Neural cell (in vitro differentiated cells): ENCODE data around the gene KRT14. TPM values are rescaled to one million over a fixed set of nuclear protein-coding genes. Genes with fewer than 3 reads are reported as not detected.

Experiments
- H2AFZ ChIP-seq: fragments of 200-600, 300-800 bp; sonication (generic), shearing (Covaris generic); 2 replicates; pipeline ENCODE4 v1.6.0; 2014; ENCODE audit warnings: low read depth, mild to moderate bottlenecking, antibody characterized with exemption, low read length, moderate library complexity
- H3F3A ChIP-seq: fragments of 200-600 bp; shearing (Covaris generic); 2 replicates; pipeline ENCODE4 v1.6.1; 2016; ENCODE audit warnings: mild to moderate bottlenecking, moderate library complexity, mixed read lengths, antibody characterized with exemption, low read length; ENCODE audit not compliant: insufficient read depth, poor library complexity, severe bottlenecking
- H3K27ac ChIP-seq: fragments of 200-600, 300-800 bp; sonication (generic), shearing (Covaris generic); 2 replicates; pipeline ENCODE4 v1.5.1; 2014; ENCODE audit warnings: mild to moderate bottlenecking, low read length, moderate library complexity
- H3K27me3 ChIP-seq: fragments of 300-800, 200-600 bp; sonication (generic), shearing (Covaris generic); 2 replicates; pipeline ENCODE4 v1.6.0; 2014; ENCODE audit warnings: mild to moderate bottlenecking, low read depth, low read length, moderate library complexity; ENCODE audit not compliant: insufficient read depth
- H3K36me3 ChIP-seq: fragments of 300-800, 200-600 bp; sonication (generic), shearing (Covaris generic); 2 replicates; pipeline ENCODE4 v1.5.1; 2014; ENCODE audit warnings: mild to moderate bottlenecking, antibody characterized with exemption, low read length, moderate library complexity; ENCODE audit not compliant: insufficient read depth
- H3K4me2 ChIP-seq: fragments of 300-800, 200-600 bp; sonication (generic), shearing (Covaris generic); 2 replicates; pipeline ENCODE4 v1.6.0; 2014; ENCODE audit warnings: mild to moderate bottlenecking, low read length
- H3K4me3 ChIP-seq: fragments of 300-800, 200-600 bp; sonication (generic), shearing (Covaris generic); 2 replicates; pipeline ENCODE4 v1.5.1; 2014; ENCODE audit warnings: mild to moderate bottlenecking, low read length, moderate library complexity
- H3K79me2 ChIP-seq: fragments of 200-600 bp; shearing (Covaris generic); replicated peaks from 2 replicates; pipeline ENCODE4 v1.6.0; 2014; ENCODE audit warnings: mild to moderate bottlenecking, low read length, moderate library complexity; ENCODE audit not compliant: insufficient read depth
- H3K9ac ChIP-seq: fragments of 300-800, 200-600 bp; sonication (generic), shearing (Covaris generic); 2 replicates; pipeline ENCODE4 v1.6.1; 2016; ENCODE audit warnings: mild to moderate bottlenecking, low read length, mixed read lengths
- H3K9me2 ChIP-seq: fragments of 200-600 bp; shearing (Covaris generic); 2 replicates; pipeline ENCODE4 v1.6.1; 2016; ENCODE audit warnings: mild to moderate bottlenecking, low read length, mixed read lengths; ENCODE audit not compliant: insufficient read depth
- H3K9me3 ChIP-seq: fragments of 200-600, 300-800 bp; sonication (generic), shearing (Covaris generic); 2 replicates; pipeline ENCODE4 v1.6.1; 2016; ENCODE audit warnings: mild to moderate bottlenecking, mixed run types, low read length, moderate library complexity, mixed read lengths
- H4K20me1 ChIP-seq: fragments of 200-600 bp; shearing (Covaris generic); 2 replicates; pipeline ENCODE4 v1.6.1; 2016; ENCODE audit warnings: mild to moderate bottlenecking, mixed run types; ENCODE audit not compliant: insufficient read depth
- CTCF ChIP-seq: fragments of 450-650 bp; IDR thresholded peaks from 2 replicates; pipeline ENCODE4 v1.5.1; 2014; ENCODE audit warnings: antibody characterized with exemption, mild to moderate bottlenecking, moderate library complexity; ENCODE audit not compliant: poor library complexity, severe bottlenecking
- EP300 ChIP-seq: fragments of 450-650 bp; conservative IDR thresholded peaks from 2 replicates; pipeline ENCODE4 v1.6.1; 2014; ENCODE audit warnings: antibody characterized with exemption, mild to moderate bottlenecking, moderate library complexity; ENCODE audit not compliant: poor library complexity, severe bottlenecking
- EZH2 ChIP-seq: fragments of 200-600, 300-800 bp; shearing (Covaris generic), sonication (generic); IDR thresholded peaks from 2 replicates; pipeline ENCODE4 v1.6.1; 2014; ENCODE audit warnings: antibody characterized with exemption, low read length, borderline replicate concordance, mild to moderate bottlenecking; ENCODE audit not compliant: insufficient read depth, poor library complexity, severe bottlenecking
- MXI1 ChIP-seq: fragments of 450-650 bp; conservative IDR thresholded peaks from 2 replicates; pipeline ENCODE4 v1.6.1; 2014; ENCODE audit warnings: antibody characterized with exemption, mild to moderate bottlenecking; ENCODE audit not compliant: poor library complexity, severe bottlenecking
- POLR2AphosphoS5 ChIP-seq: IDR thresholded peaks from 2 replicates; pipeline ENCODE4 v1.6.1; 2012
- RAD21 ChIP-seq: fragments of 450-650 bp; conservative IDR thresholded peaks from 2 replicates; pipeline ENCODE4 v1.6.1; 2014; ENCODE audit warnings: antibody characterized with exemption, mild to moderate bottlenecking, moderate library complexity
- REST ChIP-seq: IDR thresholded peaks from 2 replicates; pipeline ENCODE4 v1.6.1; 2012; ENCODE audit warnings: borderline replicate concordance
- SMC3 ChIP-seq: fragments of 450-650 bp; conservative IDR thresholded peaks from 2 replicates; pipeline ENCODE4 v1.6.1; 2014; ENCODE audit warnings: antibody characterized with exemption, mild to moderate bottlenecking, moderate library complexity; ENCODE audit not compliant: poor library complexity
- TAF1 ChIP-seq: IDR thresholded peaks from 2 replicates; pipeline ENCODE4 v1.6.1; 2012; ENCODE audit warnings: low read depth
- polyA plus RNA-seq: library from polyadenylated mRNA; depleted of rRNA; stranded (reverse); fragments of >200 nt; gene quantifications from 2 replicates; pipeline ENCODE4 v1.2.3, GENCODE V29; 2014

KRT14 gene
- polyA plus RNA-seq, 1 donor from 2014 or later: not detected

- Histone ChIP-seq H3K79me2 (no peaks in the 10 kb centered on the region), H3K4me3 (no peak overlapping the region), H3K4me2 (no peak overlapping the region), H3K9me2 (no peaks in the 10 kb centered on the region), H2AFZ (no peak overlapping the region), H4K20me1 (no peaks in the 10 kb centered on the region), H3K36me3 (no peaks in the 10 kb centered on the region), H3F3A (no peaks in the 10 kb centered on the region), H3K9me3 (no peaks in the 10 kb centered on the region), H3K27ac (no peak overlapping the region), H3K27me3 (no peaks in the 10 kb centered on the region), H3K9ac (no peak overlapping the region)
- TF ChIP-seq MXI1: no peak
- TF ChIP-seq SMC3: no peak
- no peak for TF ChIP-seq TAF1
Observed at GRCh38 chr17:41552455-41552854, 34.2 kb downstream of the KRT14 start.

- Histone ChIP-seq H3K9me2 (no peaks in the 10 kb centered on the region), H3K4me3 (no peak overlapping the region), H3K79me2 (no peaks in the 10 kb centered on the region), H4K20me1 (no peaks in the 10 kb centered on the region), H3K9ac (no peak overlapping the region), H3F3A (no peaks in the 10 kb centered on the region), H2AFZ (no peak overlapping the region), H3K36me3 (no peaks in the 10 kb centered on the region), H3K9me3 (no peaks in the 10 kb centered on the region), H3K4me2 (no peak overlapping the region), H3K27ac (no peak overlapping the region), H3K27me3 (no peaks in the 10 kb centered on the region)
- TF ChIP-seq RAD21: no peak
- no peak for TF ChIP-seq EP300
Observed at GRCh38 chr17:41551365-41551764, 35.3 kb downstream of the KRT14 start.

GRCh38 chr17:41549596-41550039 lies 37.1 kb downstream of the KRT14 start:
- H3F3A ChIP-seq: no peaks in the 10 kb centered on the region
- no peak overlapping the region for H3K27ac ChIP-seq
- H3K9ac ChIP-seq: no peak overlapping the region
- H3K9me3 ChIP-seq: no peaks in the 10 kb centered on the region
- no peaks in the 10 kb centered on the region for H4K20me1 ChIP-seq
- no peak overlapping the region for H2AFZ ChIP-seq
- no peaks in the 10 kb centered on the region for H3K9me2 ChIP-seq
- H3K4me3 ChIP-seq: no peak overlapping the region
- H3K36me3 ChIP-seq: no peaks in the 10 kb centered on the region
- H3K79me2 ChIP-seq: no peaks in the 10 kb centered on the region
- H3K27me3 ChIP-seq: no peaks in the 10 kb centered on the region
- no peak overlapping the region for H3K4me2 ChIP-seq
- no peak for TF ChIP-seq SMC3
- TF ChIP-seq EZH2: no peak
- TF ChIP-seq POLR2AphosphoS5: no peak
- TF ChIP-seq REST: no peak
- TF ChIP-seq TAF1: no peak
- no peak for TF ChIP-seq CTCF
- no peak for TF ChIP-seq MXI1
- TF ChIP-seq RAD21: no peak
- no peak for TF ChIP-seq EP300
